SK-N-SH (cell line): ENCODE results near the gene NIT1. TPM values are rescaled to one million over a fixed set of nuclear protein-coding genes. Genes with fewer than 3 reads are reported as not detected.

Experiments used
- CTCF ChIA-PET: fragments of 300-600, 350-600 bp; formaldehyde crosslinking; extraction: SDS; loops from one replicate; lab custom pipeline; 2021; lab: Yijun Ruan, JAX
- POLR2A ChIA-PET: fragments of 350-600 bp; sonication (Branson Sonifier 250); formaldehyde crosslinking; extraction: SDS; loops from one replicate; lab custom pipeline; 2020; ENCODE audit warnings: antibody characterized with exemption, inconsistent platforms; lab: Yijun Ruan, JAX
- DNase-seq: peaks from one replicate; pipeline ENCODE4 v3.0.0; 2012
- H2AFZ ChIP-seq: fragments of 200-600 bp; sonication (generic); 2 replicates; pipeline ENCODE4 v1.8.1; 2016; ENCODE audit warnings: antibody characterized with exemption, mild to moderate bottlenecking, low read depth
- H3F3A ChIP-seq: fragments of 200-600 bp; sonication (generic); replicated peaks from 2 replicates; pipeline ENCODE3; 2016; ENCODE audit warnings: antibody characterized with exemption, mild to moderate bottlenecking; ENCODE audit not compliant: insufficient read depth
- H3K27ac ChIP-seq, 2 experiments: fragments of 200-500 bp in 1 of 2; fragments of 200-600 bp in 1 of 2; sonication (Bioruptor generic) in 1 of 2; sonication (generic), shearing (Covaris generic) in 1 of 2; 2 replicates each; pipeline versions ENCODE4 v1.5.1 to v1.6.1; 2014 to 2016; ENCODE audit warnings: low read depth in 2 of 2, inconsistent platforms in 1 of 2, low read length in 1 of 2, mild to moderate bottlenecking in 1 of 2, mixed read lengths in 1 of 2
- H3K27me3 ChIP-seq: fragments of 200-600 bp; sonication (generic), shearing (Covaris generic); 2 replicates; pipeline ENCODE4 v1.6.1; 2016; ENCODE audit warnings: mixed run types; ENCODE audit not compliant: insufficient read depth
- H3K36me3 ChIP-seq, 2 experiments: fragments of 200-500 bp in 1 of 2; fragments of 200-600 bp in 1 of 2; sonication (Bioruptor generic) in 1 of 2; sonication (generic) in 1 of 2; replicated peaks in 1 of 2; 2 replicates each; pipeline versions ENCODE3 to v1.5.1; 2014 to 2016; ENCODE audit warnings: low read length in 1 of 2, mild to moderate bottlenecking in 1 of 2; ENCODE audit not compliant: insufficient read depth in 2 of 2, control insufficient read depth in 1 of 2
- H3K4me1 ChIP-seq, 2 experiments: fragments of 200-500 bp in 1 of 2; fragments of 200-600 bp in 1 of 2; sonication (Bioruptor generic) in 1 of 2; sonication (generic), shearing (Covaris generic) in 1 of 2; 2 replicates each; pipeline versions ENCODE4 v1.5.1 to v1.6.1; 2014 to 2016; ENCODE audit warnings: low read depth in 1 of 2, low read length in 1 of 2, mixed run types in 1 of 2; ENCODE audit not compliant: insufficient read depth in 2 of 2, control insufficient read depth in 1 of 2
- H3K4me2 ChIP-seq: fragments of 200-600 bp; sonication (generic), shearing (Covaris generic); 2 replicates; pipeline ENCODE4 v1.6.1; 2017; ENCODE audit warnings: mixed run types
- H3K4me3 ChIP-seq, 2 experiments: fragments of 200-500 bp in 1 of 2; fragments of 200-600 bp in 1 of 2; sonication (Bioruptor generic) in 1 of 2; sonication (generic), shearing (Covaris generic) in 1 of 2; 2 replicates each; pipeline versions ENCODE4 v1.5.1 to v1.8.1; 2014 to 2016; ENCODE audit warnings: low read depth in 2 of 2, inconsistent platforms in 1 of 2, low read length in 1 of 2, mild to moderate bottlenecking in 1 of 2, mixed read lengths in 1 of 2, moderate library complexity in 1 of 2
- H3K79me2 ChIP-seq: fragments of 200-600 bp; sonication (generic); 2 replicates; pipeline ENCODE4 v1.8.1; 2017; ENCODE audit warnings: mild to moderate bottlenecking; ENCODE audit not compliant: insufficient read depth
- H3K9ac ChIP-seq: fragments of 200-600 bp; sonication (generic); 2 replicates; pipeline ENCODE4 v1.6.1; 2017; ENCODE audit warnings: mixed run types
- H3K9me2 ChIP-seq: fragments of 200-600 bp; sonication (generic); 2 replicates; pipeline ENCODE4 v1.6.1; 2017; ENCODE audit warnings: mixed run types
- H3K9me3 ChIP-seq: fragments of 200-600 bp; sonication (generic); 2 replicates; pipeline ENCODE4 v1.6.1; 2017; ENCODE audit warnings: mixed run types, mild to moderate bottlenecking, moderate library complexity
- H4K20me1 ChIP-seq: fragments of 200-600 bp; sonication (generic); 2 replicates; pipeline ENCODE4 v1.6.1; 2017; ENCODE audit warnings: mild to moderate bottlenecking, mixed run types; ENCODE audit not compliant: insufficient read depth
- CHD2 ChIP-seq: fragments of 150-350 bp; IDR thresholded peaks from 2 replicates; pipeline ENCODE4 v1.6.1; 2018; ENCODE audit warnings: low read length; ENCODE audit not compliant: partially characterized antibody
- EZH2phosphoT487 ChIP-seq: fragments of 200-600 bp; sonication (generic); IDR thresholded peaks from 2 replicates; pipeline ENCODE4 v1.6.1; 2017; ENCODE audit warnings: low read depth, mixed run types, mild to moderate bottlenecking, antibody characterized with exemption, moderate library complexity, borderline replicate concordance
- FOSL2 ChIP-seq: IDR thresholded peaks from 2 replicates; pipeline ENCODE4 v1.4.0; 2012; ENCODE audit warnings: low read depth, mild to moderate bottlenecking, moderate library complexity, borderline replicate concordance
- FOXJ3 ChIP-seq: sonication (generic); formaldehyde crosslinking; IDR thresholded peaks from 2 replicates; pipeline ENCODE4 v1.5.1; 2020; ENCODE audit warnings: mild to moderate bottlenecking, missing genetic modification reagents
- GABPA ChIP-seq: IDR thresholded peaks from 2 replicates; pipeline ENCODE4 v1.4.0; 2012; ENCODE audit warnings: low read depth, mild to moderate bottlenecking
- GATA2 ChIP-seq: sonication (generic); formaldehyde crosslinking; IDR thresholded peaks from 2 replicates; pipeline ENCODE4 v1.5.0; 2020; ENCODE audit warnings: mild to moderate bottlenecking, missing genetic modification reagents
- MXI1 ChIP-seq: IDR thresholded peaks from 2 replicates; pipeline ENCODE4 v1.6.1; 2012; ENCODE audit warnings: mild to moderate bottlenecking, low read depth, low read length, improper control_type of control experiment
- POLR2AphosphoS5 ChIP-seq: IDR thresholded peaks from 2 replicates; pipeline ENCODE4 v1.6.1; 2012; ENCODE audit warnings: low read depth, low read length
- SMC3 ChIP-seq: IDR thresholded peaks from 2 replicates; pipeline ENCODE4 v1.6.1; 2012; ENCODE audit warnings: low read depth, low read length, improper control_type of control experiment
- TAF1 ChIP-seq: IDR thresholded peaks from 2 replicates; pipeline ENCODE4 v1.6.1; 2012; ENCODE audit warnings: low read depth, mild to moderate bottlenecking, low read length, moderate library complexity, borderline replicate concordance
- TCF12 ChIP-seq: IDR thresholded peaks from 2 replicates; pipeline ENCODE4 v1.4.0; 2012
- YY1 ChIP-seq: IDR thresholded peaks from 2 replicates; pipeline ENCODE4 v1.4.0; 2012; ENCODE audit warnings: low read depth, mild to moderate bottlenecking
- WGBS: methylation state at CpG from one replicate; pipeline ENCODE4 v1.1.6; 2017; ENCODE audit warnings: low lambda C conversion rate; 5-methylcytosine and 5-hydroxymethylcytosine counted together
- polyA plus RNA-seq, 3 experiments: library from polyadenylated mRNA; depleted of rRNA; stranded (reverse); fragments of >200 nt; gene quantifications; 2 replicates each; pipeline ENCODE4 v1.2.3, GENCODE V29; 2012
- TF ChIP-seq, protein P1 (sequence below): IDR thresholded peaks from 2 replicates; pipeline ENCODE4 v1.4.0; 2012; ENCODE audit warnings: low read depth, borderline replicate concordance
- TF ChIP-seq, protein P2 (sequence below): IDR thresholded peaks from 2 replicates; pipeline ENCODE4 v1.4.0; 2012; ENCODE audit warnings: low read depth, borderline replicate concordance
- TF ChIP-seq, protein P3 (sequence below): fragments of 200-600 bp; sonication (generic); IDR thresholded peaks from 2 replicates; pipeline ENCODE4 v1.6.1; 2017; ENCODE audit warnings: antibody characterized with exemption, mild to moderate bottlenecking, moderate library complexity
- TF ChIP-seq, protein P4 (sequence below): IDR thresholded peaks from 2 replicates; pipeline ENCODE4; 2012

Gene NIT1
- polyA plus RNA-seq, 1 of the 3 experiments (the other 2 are of a cell fraction): 38.7 TPM

- H3K9me3 ChIP-seq: no peaks in the 10 kb centered on the region
- WGBS: 88% methylated on average over 2 of the region's 2 CpGs
- peaks cover under 1 to 10% of the 10 kb centered on the region in 2 experiments; a peak in 3 of 4 replicates for H3K4me1 ChIP-seq
- H3K27me3 ChIP-seq: no peaks in the 10 kb centered on the region
- peaks cover 100% of the 10 kb centered on the region for H3K79me2 ChIP-seq
- no peak overlapping the region for H3K9ac ChIP-seq
- H3K4me3 ChIP-seq: no peak overlapping the region
- POLR2A ChIA-PET: no interaction called here
- no peak overlapping the region for H3K27ac ChIP-seq
- CTCF ChIA-PET: interaction anchor here (1.0 to 1.5 kb wide), 2 partner anchors 13 to 14 kb away, joined by 3 to 4 read pairs; no protein-coding TSS in a partner anchor
- DNase-seq: no peak
- TF ChIP-seq EZH2phosphoT487 (no peak), GABPA (no peak), TCF12 (no peak), FOXJ3 (CRISPR knock-in tag) (no peak), YY1 (no peak)
- peaks cover 67% of the 10 kb centered on the region for H4K20me1 ChIP-seq
- no peak overlapping the region for H2AFZ ChIP-seq
- no peaks in the 10 kb centered on the region for H3K9me2 ChIP-seq
- H3F3A ChIP-seq: peaks cover 15% of the 10 kb centered on the region
- H3K4me2 ChIP-seq: no peak overlapping the region
- H3K36me3 ChIP-seq: peaks cover 16 to 34% of the 10 kb centered on the region in 2 experiments
Observed at GRCh38 chr1:161111527-161111926, 6.4 kb upstream of the NIT1 start.

DNA sequence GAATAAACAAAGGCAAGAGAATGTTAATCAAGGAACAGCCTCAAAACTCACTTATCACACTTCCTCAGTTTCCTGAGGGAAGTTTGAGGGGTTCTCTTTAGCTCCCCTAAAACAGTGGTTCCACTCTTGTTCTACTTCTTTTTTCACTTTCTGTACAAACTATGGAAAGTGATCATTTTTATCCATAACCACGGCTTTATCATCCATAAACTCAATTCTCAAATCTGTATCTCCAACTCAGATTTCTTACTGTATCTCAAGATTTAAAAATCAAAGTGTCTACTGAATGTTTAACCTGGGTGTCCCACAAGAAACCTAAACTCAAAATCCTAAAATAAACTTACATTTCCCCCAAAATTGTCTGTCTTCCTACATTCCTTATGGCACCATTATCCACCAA is 4.0 kb upstream of the NIT1 start:
- no peak overlapping the region for H3K9ac ChIP-seq
- H3K4me3 ChIP-seq: no peak overlapping the region
- peaks cover 55% of the 10 kb centered on the region for H4K20me1 ChIP-seq
- H3K79me2 ChIP-seq: peaks cover 100% of the 10 kb centered on the region
- H3K9me2 ChIP-seq: no peaks in the 10 kb centered on the region
- ChIA-PET CTCF (interaction anchor here (2.2 kb wide), 1 partner anchor 16 kb away, joined by 6 read pairs; no protein-coding TSS in a partner anchor), POLR2A (no interaction called here)
- no peaks in the 10 kb centered on the region for H3K27me3 ChIP-seq
- H3F3A ChIP-seq: peaks cover 14% of the 10 kb centered on the region
- WGBS: 100% methylated on average over 1 of the region's 1 CpG
- peaks cover 6 to 14% of the 10 kb centered on the region in 2 experiments; a peak in 3 of 4 replicates for H3K4me1 ChIP-seq
- H3K9me3 ChIP-seq: no peaks in the 10 kb centered on the region
- no peak overlapping the region for H3K27ac ChIP-seq
- DNase-seq: no peak
- H3K36me3 ChIP-seq: peaks cover 14 to 28% of the 10 kb centered on the region in 2 experiments
- H3K4me2 ChIP-seq: no peak overlapping the region
- no peak overlapping the region for H2AFZ ChIP-seq
- TF ChIP-seq TCF12 (no peak), POLR2AphosphoS5 (no peak)

DNA sequence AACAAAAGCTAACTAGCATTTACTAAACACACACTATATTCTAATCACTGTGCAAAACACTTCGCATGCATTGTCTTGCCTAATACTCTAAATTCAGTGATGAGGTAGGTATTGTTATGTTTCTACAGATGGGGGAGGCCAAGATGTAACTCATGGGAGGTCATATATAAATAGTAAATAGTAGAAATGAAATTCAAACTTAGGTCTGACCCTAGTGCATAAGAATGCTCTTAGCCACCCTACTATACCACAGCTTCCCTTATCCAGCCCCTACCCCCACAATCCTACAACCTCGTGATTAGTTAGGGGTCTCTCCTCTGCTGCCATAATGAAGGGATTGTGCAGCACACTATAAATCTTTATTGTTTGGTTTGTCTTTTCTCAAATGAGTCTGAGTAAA is 3.3 kb upstream of the NIT1 start:
- no peaks in the 10 kb centered on the region for H3K27me3 ChIP-seq
- no peaks in the 10 kb centered on the region for H3K9me3 ChIP-seq
- DNase-seq: no peak
- H3K79me2 ChIP-seq: peaks cover 100% of the 10 kb centered on the region
- H2AFZ ChIP-seq: no peak overlapping the region
- peaks cover 7 to 24% of the 10 kb centered on the region in 2 experiments for H3K36me3 ChIP-seq
- H4K20me1 ChIP-seq: peaks cover 50% of the 10 kb centered on the region
- H3K4me3 ChIP-seq: no peak overlapping the region
- no peaks in the 10 kb centered on the region for H3K9me2 ChIP-seq
- peaks cover 12% of the 10 kb centered on the region for H3F3A ChIP-seq
- peak overlapping the region in 1 of 2 experiments; percentile 39; a peak in 1 of 4 replicates for H3K27ac ChIP-seq
- ChIA-PET POLR2A (no interaction called here), CTCF (interaction anchor here (2.2 kb wide), 1 partner anchor 17 kb away, joined by 6 read pairs; no protein-coding TSS in a partner anchor)
- H3K9ac ChIP-seq: no peak overlapping the region
- no peak overlapping the region for H3K4me2 ChIP-seq
- peaks cover 13 to 20% of the 10 kb centered on the region in 2 experiments; a peak in 3 of 4 replicates for H3K4me1 ChIP-seq
- 83% methylated on average over 2 of the region's 2 CpGs for WGBS
- TF ChIP-seq, protein P1, sequence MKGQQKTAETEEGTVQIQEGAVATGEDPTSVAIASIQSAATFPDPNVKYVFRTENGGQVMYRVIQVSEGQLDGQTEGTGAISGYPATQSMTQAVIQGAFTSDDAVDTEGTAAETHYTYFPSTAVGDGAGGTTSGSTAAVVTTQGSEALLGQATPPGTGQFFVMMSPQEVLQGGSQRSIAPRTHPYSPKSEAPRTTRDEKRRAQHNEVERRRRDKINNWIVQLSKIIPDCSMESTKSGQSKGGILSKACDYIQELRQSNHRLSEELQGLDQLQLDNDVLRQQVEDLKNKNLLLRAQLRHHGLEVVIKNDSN: no peak
- TF ChIP-seq GABPA (no peak), MXI1 (no peak), CHD2 (no peak), GATA2 (no peak), SMC3 (no peak), FOXJ3 (CRISPR knock-in tag) (no peak), YY1 (no peak), POLR2AphosphoS5 (no peak), TAF1 (no peak), FOSL2 (no peak), TCF12 (no peak)
- TF ChIP-seq, protein P2, sequence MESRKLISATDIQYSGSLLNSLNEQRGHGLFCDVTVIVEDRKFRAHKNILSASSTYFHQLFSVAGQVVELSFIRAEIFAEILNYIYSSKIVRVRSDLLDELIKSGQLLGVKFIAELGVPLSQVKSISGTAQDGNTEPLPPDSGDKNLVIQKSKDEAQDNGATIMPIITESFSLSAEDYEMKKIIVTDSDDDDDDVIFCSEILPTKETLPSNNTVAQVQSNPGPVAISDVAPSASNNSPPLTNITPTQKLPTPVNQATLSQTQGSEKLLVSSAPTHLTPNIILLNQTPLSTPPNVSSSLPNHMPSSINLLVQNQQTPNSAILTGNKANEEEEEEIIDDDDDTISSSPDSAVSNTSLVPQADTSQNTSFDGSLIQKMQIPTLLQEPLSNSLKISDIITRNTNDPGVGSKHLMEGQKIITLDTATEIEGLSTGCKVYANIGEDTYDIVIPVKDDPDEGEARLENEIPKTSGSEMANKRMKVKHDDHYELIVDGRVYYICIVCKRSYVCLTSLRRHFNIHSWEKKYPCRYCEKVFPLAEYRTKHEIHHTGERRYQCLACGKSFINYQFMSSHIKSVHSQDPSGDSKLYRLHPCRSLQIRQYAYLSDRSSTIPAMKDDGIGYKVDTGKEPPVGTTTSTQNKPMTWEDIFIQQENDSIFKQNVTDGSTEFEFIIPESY: no peak
- TF ChIP-seq, protein P3, sequence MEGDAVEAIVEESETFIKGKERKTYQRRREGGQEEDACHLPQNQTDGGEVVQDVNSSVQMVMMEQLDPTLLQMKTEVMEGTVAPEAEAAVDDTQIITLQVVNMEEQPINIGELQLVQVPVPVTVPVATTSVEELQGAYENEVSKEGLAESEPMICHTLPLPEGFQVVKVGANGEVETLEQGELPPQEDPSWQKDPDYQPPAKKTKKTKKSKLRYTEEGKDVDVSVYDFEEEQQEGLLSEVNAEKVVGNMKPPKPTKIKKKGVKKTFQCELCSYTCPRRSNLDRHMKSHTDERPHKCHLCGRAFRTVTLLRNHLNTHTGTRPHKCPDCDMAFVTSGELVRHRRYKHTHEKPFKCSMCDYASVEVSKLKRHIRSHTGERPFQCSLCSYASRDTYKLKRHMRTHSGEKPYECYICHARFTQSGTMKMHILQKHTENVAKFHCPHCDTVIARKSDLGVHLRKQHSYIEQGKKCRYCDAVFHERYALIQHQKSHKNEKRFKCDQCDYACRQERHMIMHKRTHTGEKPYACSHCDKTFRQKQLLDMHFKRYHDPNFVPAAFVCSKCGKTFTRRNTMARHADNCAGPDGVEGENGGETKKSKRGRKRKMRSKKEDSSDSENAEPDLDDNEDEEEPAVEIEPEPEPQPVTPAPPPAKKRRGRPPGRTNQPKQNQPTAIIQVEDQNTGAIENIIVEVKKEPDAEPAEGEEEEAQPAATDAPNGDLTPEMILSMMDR: no peak
- TF ChIP-seq, protein P4, sequence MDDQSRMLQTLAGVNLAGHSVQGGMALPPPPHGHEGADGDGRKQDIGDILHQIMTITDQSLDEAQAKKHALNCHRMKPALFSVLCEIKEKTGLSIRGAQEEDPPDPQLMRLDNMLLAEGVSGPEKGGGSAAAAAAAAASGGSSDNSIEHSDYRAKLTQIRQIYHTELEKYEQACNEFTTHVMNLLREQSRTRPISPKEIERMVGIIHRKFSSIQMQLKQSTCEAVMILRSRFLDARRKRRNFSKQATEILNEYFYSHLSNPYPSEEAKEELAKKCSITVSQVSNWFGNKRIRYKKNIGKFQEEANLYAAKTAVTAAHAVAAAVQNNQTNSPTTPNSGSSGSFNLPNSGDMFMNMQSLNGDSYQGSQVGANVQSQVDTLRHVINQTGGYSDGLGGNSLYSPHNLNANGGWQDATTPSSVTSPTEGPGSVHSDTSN: no peak
